HG03469 (cell line): ENCODE results near the gene PCBP3.
"Not testable (repeated sequence)": the region's sequence is repeated elsewhere in the genome, so short reads cannot be mapped to it uniquely, and the experiment has no call there.

ENCODE experiments used
- ATAC-seq: cut with Tn5 transposase; IDR thresholded peaks from one replicate; pipeline ENCODE4 v1.9.1; 2021; ENCODE audit warnings: mild to moderate bottlenecking, moderate library complexity, moderate number of reproducible peaks; ENCODE audit not compliant: unreplicated experiment

The PCBP3 gene

DNA sequence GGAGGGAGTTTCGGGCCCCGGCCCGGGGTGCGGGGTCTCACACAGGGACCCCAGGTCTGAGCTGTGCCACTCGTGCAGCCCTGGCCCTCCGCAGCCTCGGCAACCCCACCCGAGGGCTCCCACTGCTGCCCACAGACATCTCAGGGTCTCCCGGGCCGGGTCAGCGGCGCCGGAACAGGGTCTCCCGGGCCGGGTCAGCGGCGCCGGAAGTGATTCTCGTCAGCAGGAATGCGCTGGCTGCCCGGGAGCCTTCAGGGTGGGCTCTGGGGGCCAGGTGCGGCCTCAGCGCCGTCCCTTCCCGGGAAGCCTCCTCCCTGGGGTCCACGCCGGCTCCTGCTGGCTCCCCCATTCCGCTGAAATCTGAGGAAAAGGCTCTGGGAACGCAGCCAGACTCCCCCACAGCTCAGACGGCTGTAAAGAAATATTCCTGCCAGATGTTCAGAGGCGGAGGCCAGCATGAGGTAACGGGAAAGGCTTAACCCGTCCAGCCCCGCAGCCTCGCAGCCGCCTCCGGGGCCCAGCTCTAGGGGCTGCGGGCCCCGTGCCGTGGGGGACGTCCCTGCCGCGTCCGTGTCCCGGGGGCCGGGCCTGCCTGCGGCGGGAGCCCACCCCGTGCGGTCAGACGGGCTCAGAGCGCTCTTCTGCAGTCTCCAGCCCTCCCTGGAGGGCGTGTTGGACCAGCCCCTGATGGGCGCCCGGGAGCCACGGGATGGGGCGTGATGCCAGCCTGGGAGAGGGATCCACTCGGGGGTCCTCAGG is 329.4 kb downstream of the PCBP3 start:
- ATAC-seq: no peak

GRCh38 chr21:45973475-45974072 is 330.0 kb downstream of the PCBP3 start:
- no peak for ATAC-seq

GRCh38 chr21:45974073-45975019 is 330.8 kb downstream of the PCBP3 start:
- ATAC-seq: no peak

DNA sequence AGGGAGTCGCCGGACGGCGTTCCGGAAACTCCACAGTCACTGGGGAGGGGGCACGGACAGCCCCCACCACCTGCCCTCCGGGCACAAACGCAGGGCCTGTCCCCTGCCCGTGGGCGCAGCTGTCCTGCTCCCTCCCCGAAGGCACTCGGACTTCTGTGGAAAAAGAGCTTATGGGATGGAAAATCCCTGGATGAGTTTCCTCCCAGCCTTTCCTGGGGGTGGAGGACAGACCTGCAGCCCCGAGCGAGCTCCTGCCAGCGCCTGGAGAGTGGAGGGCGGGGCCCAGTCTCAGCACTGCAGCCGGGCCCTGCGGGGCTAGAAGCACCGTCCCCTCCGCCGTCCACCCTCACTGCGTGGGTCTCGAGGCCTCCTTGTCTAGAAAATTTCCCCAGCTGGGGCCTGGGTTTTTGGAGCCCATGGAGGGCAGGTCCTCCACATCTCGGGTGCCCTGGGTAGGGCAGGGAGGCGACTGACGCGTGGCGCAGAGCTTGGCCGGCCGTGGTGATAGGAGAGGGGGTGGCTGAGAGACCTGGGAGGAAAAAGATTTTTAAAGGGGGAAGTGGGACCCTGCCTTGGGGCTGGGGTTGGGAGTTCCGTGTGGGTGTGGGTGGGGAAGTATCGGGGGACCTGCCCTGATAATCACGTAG is 331.6 kb downstream of the PCBP3 start:
- ATAC-seq: no peak

DNA sequence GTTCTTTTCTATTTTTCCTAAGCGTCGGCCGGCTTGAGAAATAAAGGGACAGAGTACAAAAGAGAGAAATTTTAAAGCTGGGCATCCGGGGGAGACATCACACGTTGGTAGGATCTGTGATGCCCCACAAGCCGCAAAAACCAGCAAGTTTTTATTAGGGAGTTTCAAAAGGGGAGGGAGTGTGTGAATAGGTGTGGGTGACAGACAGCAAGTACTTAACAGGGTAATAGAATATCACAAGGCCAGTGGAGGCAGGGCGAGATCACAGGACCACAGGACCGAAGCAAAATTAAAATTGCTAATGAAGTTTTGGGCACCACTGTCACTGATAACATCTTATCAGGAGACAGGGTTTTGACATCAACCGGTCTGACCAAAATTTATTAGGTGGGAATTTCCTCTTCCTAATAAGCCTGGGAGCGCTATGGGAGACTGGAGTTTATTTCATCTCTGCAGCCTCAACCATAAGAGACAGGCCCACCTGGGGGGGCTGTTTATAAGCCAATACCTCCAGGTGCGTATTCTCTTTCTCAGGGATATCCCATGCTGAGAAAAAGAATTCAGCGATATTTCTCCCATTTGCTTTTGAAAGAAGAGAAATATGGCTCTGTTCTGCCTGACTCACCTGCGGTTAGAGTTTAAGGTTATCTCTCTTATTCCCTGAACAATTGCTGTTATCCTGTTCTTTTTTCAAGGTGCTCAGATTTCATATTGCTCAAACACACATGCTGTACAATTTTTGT is 332.3 kb downstream of the PCBP3 start:
- ATAC-seq: not testable (repeated sequence)

DNA sequence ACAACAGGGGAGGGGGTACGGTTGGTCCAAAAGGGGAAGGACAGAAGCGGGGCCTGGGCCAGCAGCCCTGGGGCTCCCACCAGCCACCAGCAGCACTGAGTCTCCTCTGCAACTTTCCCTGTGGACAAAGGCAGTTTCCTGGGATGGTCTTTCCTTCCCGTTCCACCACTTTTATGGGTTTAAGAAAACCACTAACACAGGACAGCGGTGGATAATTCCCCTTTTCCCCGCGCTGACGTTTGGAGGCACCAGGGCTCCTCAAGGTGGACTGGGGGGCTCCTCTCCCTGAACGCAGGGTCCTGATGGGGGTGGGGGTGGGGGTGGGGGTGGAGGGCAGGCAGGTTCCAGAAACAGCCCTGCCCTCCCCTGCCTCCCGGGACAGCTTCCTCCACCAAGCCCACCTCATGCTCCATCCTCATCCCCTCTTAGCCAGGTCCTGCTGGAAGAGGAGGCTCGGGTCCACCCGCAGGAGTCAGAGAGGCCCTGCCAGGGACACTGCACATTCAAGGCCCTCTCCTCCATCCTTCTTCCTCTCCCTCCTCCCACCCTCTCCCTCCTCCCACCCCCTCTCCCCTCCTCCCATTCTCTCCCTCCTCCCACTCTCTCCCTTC is 333.3 kb downstream of the PCBP3 start:
- ATAC-seq: no peak

- no peak for ATAC-seq
Measured at GRCh38 chr21:45977396-45977795, 333.9 kb downstream of the PCBP3 start.

DNA sequence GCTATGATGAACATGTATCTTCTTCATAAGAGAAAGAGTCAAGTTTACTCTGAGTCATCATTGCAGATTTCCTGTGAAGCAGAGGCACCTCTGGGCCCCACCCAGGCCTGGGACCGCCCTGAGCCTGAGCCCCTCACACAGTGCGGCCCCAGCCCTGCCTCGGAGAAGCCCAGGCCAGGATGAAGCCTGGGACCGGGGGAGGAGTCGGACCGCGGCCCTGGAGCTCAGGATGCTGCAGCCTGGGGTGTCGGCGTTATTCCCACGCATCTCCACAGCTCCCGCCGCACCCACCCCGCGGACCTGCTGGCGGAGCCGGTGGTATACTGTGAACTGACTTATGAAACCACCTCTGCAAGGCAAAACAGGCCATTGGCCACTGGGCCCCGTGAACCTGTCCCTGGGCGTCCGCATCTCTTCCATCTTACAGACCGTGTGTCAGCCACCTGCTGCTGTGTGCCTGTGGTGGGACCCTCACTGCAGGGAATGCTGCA is 335.7 kb downstream of the PCBP3 start:
- ATAC-seq: no peak

- ATAC-seq: no peak
Measured at GRCh38 chr21:45979651-45980050, 336.1 kb downstream of the PCBP3 start.

DNA sequence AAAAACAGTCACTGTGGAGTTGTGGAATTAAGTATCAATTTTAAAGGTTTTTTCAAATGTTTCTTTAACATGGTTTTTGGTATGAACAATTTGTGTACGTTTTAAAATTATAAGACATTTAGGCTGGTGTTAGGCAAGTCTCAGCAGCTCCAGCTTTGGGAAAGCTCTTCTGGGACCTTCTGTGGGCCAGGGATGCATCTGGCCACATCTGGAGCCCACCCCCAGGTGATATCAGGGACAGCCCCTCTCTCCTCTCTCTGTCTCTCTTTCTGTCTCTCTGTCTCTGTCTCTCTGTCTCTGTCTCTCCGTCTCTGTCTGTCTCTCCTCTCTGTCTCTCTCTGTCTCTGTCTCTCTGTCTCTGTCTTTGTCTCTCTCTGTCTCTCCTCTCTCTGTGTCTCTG is 336.7 kb downstream of the PCBP3 start:
- no peak for ATAC-seq

DNA sequence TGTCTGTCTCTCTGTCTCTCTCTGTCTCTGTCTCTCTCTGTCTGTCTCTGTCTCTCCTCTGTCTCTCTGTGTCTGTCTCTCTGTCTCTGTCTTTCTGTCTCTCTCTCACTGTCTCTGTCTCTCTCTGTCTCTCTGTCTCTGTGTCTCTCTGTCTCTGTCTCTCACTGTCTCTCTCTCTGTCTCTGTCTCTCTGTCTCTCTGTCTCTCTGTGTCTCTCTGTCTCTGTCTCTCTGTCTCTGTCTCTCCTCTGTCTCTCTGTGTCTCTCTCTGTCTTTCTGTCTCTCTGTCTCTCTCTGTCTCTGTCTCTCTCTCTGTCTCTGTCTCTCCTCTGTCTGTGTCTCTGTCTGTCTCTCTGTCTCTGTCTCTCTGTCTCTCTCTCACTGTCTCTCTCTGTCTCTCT is 337.2 kb downstream of the PCBP3 start:
- no peak for ATAC-seq

GRCh38 chr21:45981151-45982091 is 337.9 kb downstream of the PCBP3 start, which contains the start of gene COL6A1:
COL6A1 (plus strand) TSS chr21:45981770; CDS start chr21:45981851, 81 bp downstream.
- ATAC-seq: no peak

- no peak for ATAC-seq
Measured at GRCh38 chr21:45982092-45982757, 338.7 kb downstream of the PCBP3 start.

GRCh38 chr21:45982758-45983648 is 339.5 kb downstream of the PCBP3 start:
- ATAC-seq: no peak

GRCh38 chr21:45983649-45983965 is 340.1 kb downstream of the PCBP3 start:
- no peak for ATAC-seq

DNA sequence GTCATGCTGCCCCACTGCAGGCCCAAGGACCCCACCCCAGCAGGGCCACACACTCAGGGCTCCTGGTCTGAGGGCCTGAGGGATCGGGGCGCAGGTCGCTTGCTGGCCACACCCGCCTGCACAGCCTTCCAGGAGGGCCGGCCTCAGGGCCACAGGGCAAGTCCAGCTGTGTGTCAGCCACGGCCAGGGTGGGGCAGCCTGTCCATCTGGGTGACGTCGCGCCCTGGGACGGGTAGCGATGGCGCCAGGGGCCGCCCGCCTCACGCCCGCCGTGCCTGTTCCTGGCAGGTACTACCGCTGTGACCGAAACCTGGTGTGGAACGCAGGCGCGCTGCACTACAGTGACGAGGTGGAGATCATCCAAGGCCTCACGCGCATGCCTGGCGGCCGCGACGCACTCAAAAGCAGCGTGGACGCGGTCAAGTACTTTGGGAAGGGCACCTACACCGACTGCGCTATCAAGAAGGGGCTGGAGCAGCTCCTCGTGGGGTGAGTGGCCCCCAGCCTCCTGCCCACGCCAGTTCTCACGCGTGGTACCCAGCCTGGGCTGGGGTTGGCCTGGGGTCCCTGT is 340.5 kb downstream of the PCBP3 start:
- no peak for ATAC-seq

- ATAC-seq: no peak
Measured at GRCh38 chr21:45984584-45985095, 341.1 kb downstream of the PCBP3 start.
